ENCODE data around the gene OSTM1.

DNA sequence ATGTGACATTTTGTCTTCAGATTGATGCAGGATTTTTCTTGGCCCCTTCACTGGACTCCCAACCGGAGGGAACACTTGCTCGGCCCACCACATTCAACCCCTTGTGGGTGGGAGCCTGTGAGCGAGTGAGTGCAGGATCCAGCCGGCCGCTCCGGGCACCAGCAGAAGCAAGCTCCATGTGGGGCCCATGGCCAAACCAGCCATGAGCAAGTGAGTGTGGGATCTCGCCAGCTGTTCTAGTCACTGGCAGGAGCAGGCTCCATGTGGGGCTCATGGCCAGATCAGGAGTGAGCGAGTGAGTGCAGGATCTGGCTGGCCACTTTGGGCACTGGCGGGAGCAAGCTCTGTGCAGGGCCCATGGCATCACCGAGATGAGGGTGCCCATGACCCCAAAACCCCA lies 42.6 kb downstream of the OSTM1 start:
- TF ChIP-seq TAF1 (CRISPR knock-in tag; IDR thresholded peaks at IDR 0.05) (no peak), SNAPC2 (CRISPR knock-in tag; IDR thresholded peaks at IDR 0.05) (no peak), PHB2 (IDR thresholded peaks at IDR 0.05; ENCODE audit: partially characterized antibody) (no peak), POLR2AphosphoS5 (IDR thresholded peaks at IDR 0.05; ENCODE audit: low read depth, low read length) (no peak), MAFK (conservative IDR thresholded peaks at IDR 0.05 in 1 of 2, IDR thresholded peaks at IDR 0.05 in 1 of 2; ENCODE audit: low read length in 2 of 2) (no peak), PCBP1 (IDR thresholded peaks at IDR 0.05; ENCODE audit: borderline replicate concordance, low read depth, low read length) (no peak), EZH2 (conservative IDR thresholded peaks at IDR 0.05; ENCODE audit: low read depth, low read length) (no peak), FOXK2 (IDR thresholded peaks at IDR 0.05) (no peak), POLR2A (IDR thresholded peaks at IDR 0.05; ENCODE audit: insufficient read depth in 1 of 2, low read depth in 2 of 2, low read length in 2 of 2) (no peak), KLF6 (CRISPR knock-in tag; IDR thresholded peaks at IDR 0.05) (no peak)
- TF ChIP-seq, protein P1, sequence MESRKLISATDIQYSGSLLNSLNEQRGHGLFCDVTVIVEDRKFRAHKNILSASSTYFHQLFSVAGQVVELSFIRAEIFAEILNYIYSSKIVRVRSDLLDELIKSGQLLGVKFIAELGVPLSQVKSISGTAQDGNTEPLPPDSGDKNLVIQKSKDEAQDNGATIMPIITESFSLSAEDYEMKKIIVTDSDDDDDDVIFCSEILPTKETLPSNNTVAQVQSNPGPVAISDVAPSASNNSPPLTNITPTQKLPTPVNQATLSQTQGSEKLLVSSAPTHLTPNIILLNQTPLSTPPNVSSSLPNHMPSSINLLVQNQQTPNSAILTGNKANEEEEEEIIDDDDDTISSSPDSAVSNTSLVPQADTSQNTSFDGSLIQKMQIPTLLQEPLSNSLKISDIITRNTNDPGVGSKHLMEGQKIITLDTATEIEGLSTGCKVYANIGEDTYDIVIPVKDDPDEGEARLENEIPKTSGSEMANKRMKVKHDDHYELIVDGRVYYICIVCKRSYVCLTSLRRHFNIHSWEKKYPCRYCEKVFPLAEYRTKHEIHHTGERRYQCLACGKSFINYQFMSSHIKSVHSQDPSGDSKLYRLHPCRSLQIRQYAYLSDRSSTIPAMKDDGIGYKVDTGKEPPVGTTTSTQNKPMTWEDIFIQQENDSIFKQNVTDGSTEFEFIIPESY (CRISPR knock-in tag; IDR thresholded peaks at IDR 0.05), result no peak
- TF ChIP-seq, protein P2, sequence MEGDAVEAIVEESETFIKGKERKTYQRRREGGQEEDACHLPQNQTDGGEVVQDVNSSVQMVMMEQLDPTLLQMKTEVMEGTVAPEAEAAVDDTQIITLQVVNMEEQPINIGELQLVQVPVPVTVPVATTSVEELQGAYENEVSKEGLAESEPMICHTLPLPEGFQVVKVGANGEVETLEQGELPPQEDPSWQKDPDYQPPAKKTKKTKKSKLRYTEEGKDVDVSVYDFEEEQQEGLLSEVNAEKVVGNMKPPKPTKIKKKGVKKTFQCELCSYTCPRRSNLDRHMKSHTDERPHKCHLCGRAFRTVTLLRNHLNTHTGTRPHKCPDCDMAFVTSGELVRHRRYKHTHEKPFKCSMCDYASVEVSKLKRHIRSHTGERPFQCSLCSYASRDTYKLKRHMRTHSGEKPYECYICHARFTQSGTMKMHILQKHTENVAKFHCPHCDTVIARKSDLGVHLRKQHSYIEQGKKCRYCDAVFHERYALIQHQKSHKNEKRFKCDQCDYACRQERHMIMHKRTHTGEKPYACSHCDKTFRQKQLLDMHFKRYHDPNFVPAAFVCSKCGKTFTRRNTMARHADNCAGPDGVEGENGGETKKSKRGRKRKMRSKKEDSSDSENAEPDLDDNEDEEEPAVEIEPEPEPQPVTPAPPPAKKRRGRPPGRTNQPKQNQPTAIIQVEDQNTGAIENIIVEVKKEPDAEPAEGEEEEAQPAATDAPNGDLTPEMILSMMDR (CRISPR knock-in tag; IDR thresholded peaks at IDR 0.05), result no peak
